Omental fat pad (tissue), 4 donors: ENCODE data around the gene KIF20A. TPM values are rescaled to one million over a fixed set of nuclear protein-coding genes. Genes with fewer than 3 reads are reported as not detected.

Experiments used
- ATAC-seq: fragments of 150-250 bp; one replicate; pipeline ENCODE4 v1.9.1; 2016; ENCODE audit warnings: mild to moderate bottlenecking, moderate library complexity; ENCODE audit not compliant: low FRiP score
- DNase-seq: peaks from one replicate; pipeline ENCODE4 v3.0.0-alpha.2; 2019; ENCODE audit warnings: low spot score
- CTCF ChIP-seq, 3 donors: fragments of 450-650 bp; IDR thresholded peaks; one replicate each; pipeline ENCODE4 v1.5.1; 2016 to 2017; ENCODE audit warnings: antibody characterized with exemption in 3 of 3, mild to moderate bottlenecking in 3 of 3, moderate library complexity in 2 of 3
- total RNA-seq, 4 donors: library from RNA; depleted of rRNA; stranded (reverse); fragments of >200 nt; gene quantifications; one replicate each; pipeline ENCODE4 v1.1.0, GENCODE V29; 2016

The KIF20A gene
- total RNA-seq, result 1 to 10 TPM in 2 of 4 donors, under 1 TPM in 1, not detected in 1; 0.37 to 3.2 (median 3.0) TPM

- DNase-seq (peak; percentile 94), ATAC-seq (peak; percentile 96)
- TF ChIP-seq CTCF (IDR thresholded peaks at IDR 0.05), result no peak
Measured at GRCh38 chr5:138178516-138179276, at the start of gene KIF20A, which contains the start of gene BRD8. TSS of gene KIF20A (plus strand) at chr5:138179112. CDS start at chr5:138179681, 569 bp downstream. TSS of gene BRD8 (minus strand) at chr5:138178630. CDS start at chr5:138178614, 16 bp downstream.

GRCh38 chr5:138129347-138129746 lies 49.6 kb upstream of the KIF20A start:
- TF ChIP-seq CTCF (IDR thresholded peaks at IDR 0.05), result no peak
- DNase-seq, result no peak
- no peak for ATAC-seq

- TF ChIP-seq CTCF (IDR thresholded peaks at IDR 0.05), result no peak
- DNase-seq (no peak), ATAC-seq (no peak)
Measured at GRCh38 chr5:138132543-138132942, 46.4 kb upstream of the KIF20A start.

GRCh38 chr5:138138949-138139780 lies 39.7 kb upstream of the KIF20A start, which contains the start of gene NME5:
TSS of gene NME5 (minus strand) at chr5:138139428. CDS start at chr5:138138780, 648 bp downstream.
- DNase-seq, result no peak
- no peak for TF ChIP-seq CTCF (IDR thresholded peaks at IDR 0.05)
- ATAC-seq, result no peak

GRCh38 chr5:138139781-138140090 lies 39.2 kb upstream of the KIF20A start:
- DNase-seq (no peak), ATAC-seq (no peak)
- no peak for TF ChIP-seq CTCF (IDR thresholded peaks at IDR 0.05)

- TF ChIP-seq CTCF (IDR thresholded peaks at IDR 0.05), result no peak
- DNase-seq (no peak), ATAC-seq (no peak)
Measured at GRCh38 chr5:138140268-138140667, 38.6 kb upstream of the KIF20A start.
